Myocyte (in vitro differentiated cells): ENCODE data around the gene TMOD4. TPM values are rescaled to one million over a fixed set of nuclear protein-coding genes. Genes with fewer than 3 reads are reported as not detected.
A peak's percentile ranks its signal among the peaks of the same experiment; 100 is the strongest.

ENCODE experiments used
- DNase-seq: peaks from one replicate; pipeline ENCODE4 v3.0.0-alpha.2; 2012; ENCODE audit warnings: low read depth
- total RNA-seq: library from RNA; depleted of rRNA; stranded (reverse); fragments of >200 nt; gene quantifications from 2 replicates; pipeline ENCODE4 v1.2.3, GENCODE V29; 2014

Gene TMOD4
- total RNA-seq, 1 donor from 2014 or later: 0.35 TPM

DNA sequence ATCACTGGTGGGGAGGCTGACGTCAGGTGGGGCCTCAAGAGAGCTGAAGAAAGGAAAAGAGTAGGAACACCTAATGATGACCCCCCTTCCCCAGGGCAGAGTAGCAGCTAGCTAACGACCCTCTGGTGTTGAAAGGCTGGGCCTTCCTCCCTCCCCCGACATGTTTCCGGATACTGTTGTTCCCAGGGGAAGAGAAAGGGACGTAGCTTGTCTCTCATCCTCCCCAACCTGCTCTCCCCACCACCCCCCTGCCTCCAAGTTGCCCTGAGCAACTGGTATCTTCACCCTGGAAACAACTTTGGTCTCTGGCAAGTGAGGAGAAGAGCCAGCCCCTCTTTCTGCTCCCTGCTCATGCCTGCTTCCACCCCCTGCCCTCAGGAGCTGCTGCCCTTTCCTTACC, 31.8 kb downstream of the TMOD4 start:
- peak; percentile 32 for DNase-seq

DNA sequence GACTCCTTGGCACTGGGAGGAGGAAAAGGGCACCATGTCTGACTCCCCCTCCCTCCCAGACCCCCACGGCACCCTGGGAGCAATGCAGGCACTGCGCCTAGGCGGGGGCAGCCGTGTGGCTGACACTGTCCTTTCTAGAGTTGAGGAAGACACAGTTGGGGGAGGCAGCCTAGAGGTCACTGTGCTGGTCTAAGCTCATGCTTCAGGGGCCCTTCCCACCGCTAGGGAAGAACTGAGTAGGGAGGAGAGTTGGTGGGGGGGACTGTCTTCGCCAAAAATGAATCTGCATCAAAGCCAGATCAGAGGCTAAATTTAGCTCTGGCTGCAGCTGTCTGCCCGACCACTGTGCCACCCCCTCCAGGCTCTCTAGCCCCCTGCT, 32.7 kb downstream of the TMOD4 start:
- peak; percentile 85 for DNase-seq

GRCh38 chr1:151142411-151143056, 33.2 kb downstream of the TMOD4 start:
- peak; percentile 95 for DNase-seq

DNA sequence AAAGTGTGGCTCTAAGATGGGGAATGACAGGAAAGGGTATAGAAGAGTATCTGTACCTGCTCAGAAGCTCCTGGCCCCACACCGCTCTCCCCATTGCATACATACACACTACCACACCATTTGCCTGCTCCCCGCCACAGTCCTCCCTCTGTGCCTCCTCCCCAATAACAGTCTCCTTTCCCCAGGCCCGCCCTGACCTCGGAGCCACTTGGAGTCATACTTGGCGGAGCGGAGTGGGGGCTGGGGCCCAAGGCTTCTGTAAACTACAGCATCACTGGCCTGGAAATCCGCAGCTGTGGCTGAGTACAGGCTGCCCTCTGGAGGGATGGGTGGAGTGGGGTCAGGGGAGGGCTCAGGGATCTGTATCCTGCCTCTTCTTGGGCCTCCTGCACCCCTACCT, 38.0 kb downstream of the TMOD4 start:
- DNase-seq: no peak

DNA sequence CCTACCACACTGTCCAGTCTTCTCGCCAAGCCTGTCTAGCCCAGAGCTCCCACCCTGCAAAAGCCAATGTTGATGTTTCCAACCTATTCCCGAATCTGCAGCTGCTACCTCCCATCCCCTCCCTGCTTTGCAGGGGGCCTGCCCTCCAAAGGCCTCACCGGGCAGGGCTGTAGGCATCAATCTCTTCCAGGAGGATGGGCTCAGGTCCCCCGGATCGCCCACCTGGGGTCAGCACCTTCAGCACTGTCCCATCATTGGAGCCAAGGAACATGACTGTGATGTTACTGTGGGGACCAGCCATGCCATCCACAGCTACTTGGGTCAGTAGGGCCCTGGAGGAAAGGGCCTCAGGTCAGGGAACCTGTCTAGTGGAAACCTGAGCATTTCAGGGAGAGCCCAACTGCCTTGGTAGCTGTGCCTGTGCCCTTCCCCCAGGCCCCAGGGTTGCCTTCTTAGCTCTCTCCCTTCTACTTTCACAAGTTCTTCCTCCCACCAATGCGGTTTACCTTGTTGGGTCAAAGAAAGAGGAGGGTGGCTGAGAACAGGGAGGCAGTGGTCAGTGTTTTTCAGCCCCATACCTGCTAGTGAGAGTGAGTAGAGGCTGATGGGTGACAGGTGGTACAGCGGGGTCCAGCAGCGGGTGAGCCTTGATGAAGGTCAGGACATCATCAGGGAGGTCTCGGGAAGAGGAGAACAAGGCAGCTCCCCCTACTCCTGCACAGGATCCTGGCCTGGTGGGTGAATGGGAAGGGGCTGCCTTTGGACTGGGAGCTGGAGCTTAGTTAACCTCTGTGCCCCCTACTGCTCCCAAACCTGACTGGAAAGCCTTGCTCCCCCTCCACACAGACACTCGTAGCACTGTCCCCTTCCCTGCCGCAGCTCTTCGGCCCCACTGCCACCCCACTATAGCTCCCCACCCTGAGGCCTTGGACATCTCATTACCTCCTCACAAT, 40.1 kb downstream of the TMOD4 start:
- DNase-seq: no peak

GRCh38 chr1:151134991-151135390, 40.8 kb downstream of the TMOD4 start:
- no peak for DNase-seq

DNA sequence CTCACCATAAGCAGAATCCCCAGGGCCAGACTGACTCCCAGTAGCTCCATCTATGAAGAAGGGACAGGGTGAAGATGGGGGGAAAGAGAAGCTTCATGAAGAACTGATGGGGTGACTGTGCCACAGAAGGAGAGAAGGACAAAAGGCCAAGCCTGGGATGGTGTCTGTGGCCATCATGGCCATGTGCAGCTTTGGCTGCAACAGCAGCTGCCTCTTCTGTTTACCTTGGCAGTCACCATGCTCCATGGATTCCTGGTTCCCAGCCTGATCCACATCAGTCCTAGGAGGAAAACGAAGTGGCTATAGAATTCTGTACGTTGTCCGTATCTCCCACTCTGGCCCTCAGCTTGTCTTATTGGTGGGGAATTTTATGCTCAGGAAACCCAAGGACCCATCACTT, 41.4 kb downstream of the TMOD4 start:
- peak; percentile 14 for DNase-seq

- DNase-seq: no peak
Observed at GRCh38 chr1:151133018-151133806, 42.6 kb downstream of the TMOD4 start.

- no peak for DNase-seq
Observed at GRCh38 chr1:151132335-151133017, 43.3 kb downstream of the TMOD4 start.

- DNase-seq: no peak
Observed at GRCh38 chr1:151131701-151132334, 44.0 kb downstream of the TMOD4 start.

GRCh38 chr1:151130987-151131586, 44.7 kb downstream of the TMOD4 start:
- DNase-seq: no peak

- no peak for DNase-seq
Observed at GRCh38 chr1:151128800-151129199, 47.0 kb downstream of the TMOD4 start.

GRCh38 chr1:151124763-151125403, 50.9 kb downstream of the TMOD4 start:
- no peak for DNase-seq

Other genes starting within 250 kb of the TMOD4 start
- gene SETDB1, start 249.6 kb downstream of the TMOD4 start, total RNA-seq: 42.9 and 48.3 TPM in 2 replicates
- 55.2 and 58.3 TPM in 2 replicates for gene CERS2, start 201.1 kb downstream of the TMOD4 start, total RNA-seq
- gene ANXA9, start 193.7 kb downstream of the TMOD4 start, total RNA-seq: not detected in 2 replicates
- gene MINDY1, start 169.1 kb downstream of the TMOD4 start, total RNA-seq: 23.6 and 39.6 TPM in 2 replicates
- 25.9 and 47.5 TPM in 2 replicates for gene PRUNE1, start 167.5 kb downstream of the TMOD4 start, total RNA-seq
- 1.4 and 1.8 TPM in 2 replicates for gene BNIPL, start 139.4 kb downstream of the TMOD4 start, total RNA-seq
- gene C1orf56, start 128.2 kb downstream of the TMOD4 start, total RNA-seq: 4.8 and 5.4 TPM in 2 replicates
- gene CDC42SE1, start 116.4 kb downstream of the TMOD4 start, total RNA-seq: 65.9 and 92.2 TPM in 2 replicates
- gene MLLT11, start 115.6 kb downstream of the TMOD4 start, total RNA-seq: 76.6 and 79.8 TPM in 2 replicates
- 4.3 and 6.7 TPM in 2 replicates for gene GABPB2, start 105.2 kb downstream of the TMOD4 start, total RNA-seq
- gene SEMA6C, start 29.4 kb downstream of the TMOD4 start, total RNA-seq: 73.1 and 132 TPM in 2 replicates
- gene TNFAIP8L2, start 19.3 kb downstream of the TMOD4 start, total RNA-seq: not detected in 2 replicates
- 18.7 and 23.9 TPM in 2 replicates for gene LYSMD1, start 10.1 kb downstream of the TMOD4 start, total RNA-seq
- gene SCNM1, start 9.8 kb downstream of the TMOD4 start, total RNA-seq: 26.0 and 26.1 TPM in 2 replicates
- 80.3 and 81.8 TPM in 2 replicates for gene VPS72, start 14.2 kb upstream of the TMOD4 start, total RNA-seq
- gene PIP5K1A, start 22.6 kb upstream of the TMOD4 start, total RNA-seq: 34.2 and 40.4 TPM in 2 replicates
- 144 and 179 TPM in 2 replicates for gene PSMD4, start 78.8 kb upstream of the TMOD4 start, total RNA-seq
- gene ZNF687, start 106.3 kb upstream of the TMOD4 start, total RNA-seq: 17.3 and 21.5 TPM in 2 replicates
- 52.4 and 59.5 TPM in 2 replicates for gene PI4KB, start 151.4 kb upstream of the TMOD4 start, total RNA-seq
- 30.6 and 46.4 TPM in 2 replicates for gene RFX5, start 171.3 kb upstream of the TMOD4 start, total RNA-seq
- 9.5 and 15.7 TPM in 2 replicates for gene SELENBP1, start 196.7 kb upstream of the TMOD4 start, total RNA-seq
- gene PSMB4, start 223.6 kb upstream of the TMOD4 start, total RNA-seq: 241 and 277 TPM in 2 replicates